ENCODE measurements around the gene HTRA2.

The HTRA2 gene

GRCh38 chr2:74550231-74550630 lies 20.5 kb downstream of the HTRA2 start:
- no peak for DNase-seq (ENCODE audit: low read depth)
- no peak for TF ChIP-seq CTCF (conservative IDR thresholded peaks at IDR 0.05; ENCODE audit: low read depth, low read length)
- H3K4me3 ChIP-seq (ENCODE audit: low read length): no peak overlapping the region

DNA sequence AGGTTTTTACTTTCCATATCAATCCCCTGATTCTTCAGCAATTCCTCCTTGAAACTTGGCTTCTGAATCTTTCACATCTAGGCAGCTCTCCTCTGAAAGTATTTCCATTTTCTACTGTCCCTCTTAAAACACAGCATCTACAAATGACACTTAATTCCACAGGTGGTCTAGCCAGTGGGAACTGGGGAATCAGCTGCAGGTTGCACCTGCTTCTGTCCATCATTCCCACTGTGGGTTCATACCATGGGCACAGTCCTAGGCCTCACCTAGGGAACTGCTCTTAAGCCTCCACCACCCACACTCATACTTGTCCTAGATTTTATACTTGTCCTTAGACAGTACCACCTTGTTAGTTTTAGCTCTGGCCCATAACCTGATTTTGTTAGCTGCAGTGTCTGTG lies 21.8 kb downstream of the HTRA2 start:
- no peak for TF ChIP-seq CTCF (conservative IDR thresholded peaks at IDR 0.05; ENCODE audit: low read depth, low read length)
- H3K4me3 ChIP-seq (ENCODE audit: low read length): no peak overlapping the region
- no peak for DNase-seq (ENCODE audit: low read depth)

- H3K4me3 ChIP-seq (ENCODE audit: low read length): no peak overlapping the region
- DNase-seq (ENCODE audit: low read depth): no peak
- TF ChIP-seq CTCF (conservative IDR thresholded peaks at IDR 0.05; ENCODE audit: low read depth, low read length): no peak
Measured at GRCh38 chr2:74551942-74552913, 22.5 kb downstream of the HTRA2 start.

GRCh38 chr2:74552914-74553811 lies 23.4 kb downstream of the HTRA2 start:
- no peak for TF ChIP-seq CTCF (conservative IDR thresholded peaks at IDR 0.05; ENCODE audit: low read depth, low read length)
- no peak for DNase-seq (ENCODE audit: low read depth)
- peak overlapping the region; percentile 94 for H3K4me3 ChIP-seq (ENCODE audit: low read length)

DNA sequence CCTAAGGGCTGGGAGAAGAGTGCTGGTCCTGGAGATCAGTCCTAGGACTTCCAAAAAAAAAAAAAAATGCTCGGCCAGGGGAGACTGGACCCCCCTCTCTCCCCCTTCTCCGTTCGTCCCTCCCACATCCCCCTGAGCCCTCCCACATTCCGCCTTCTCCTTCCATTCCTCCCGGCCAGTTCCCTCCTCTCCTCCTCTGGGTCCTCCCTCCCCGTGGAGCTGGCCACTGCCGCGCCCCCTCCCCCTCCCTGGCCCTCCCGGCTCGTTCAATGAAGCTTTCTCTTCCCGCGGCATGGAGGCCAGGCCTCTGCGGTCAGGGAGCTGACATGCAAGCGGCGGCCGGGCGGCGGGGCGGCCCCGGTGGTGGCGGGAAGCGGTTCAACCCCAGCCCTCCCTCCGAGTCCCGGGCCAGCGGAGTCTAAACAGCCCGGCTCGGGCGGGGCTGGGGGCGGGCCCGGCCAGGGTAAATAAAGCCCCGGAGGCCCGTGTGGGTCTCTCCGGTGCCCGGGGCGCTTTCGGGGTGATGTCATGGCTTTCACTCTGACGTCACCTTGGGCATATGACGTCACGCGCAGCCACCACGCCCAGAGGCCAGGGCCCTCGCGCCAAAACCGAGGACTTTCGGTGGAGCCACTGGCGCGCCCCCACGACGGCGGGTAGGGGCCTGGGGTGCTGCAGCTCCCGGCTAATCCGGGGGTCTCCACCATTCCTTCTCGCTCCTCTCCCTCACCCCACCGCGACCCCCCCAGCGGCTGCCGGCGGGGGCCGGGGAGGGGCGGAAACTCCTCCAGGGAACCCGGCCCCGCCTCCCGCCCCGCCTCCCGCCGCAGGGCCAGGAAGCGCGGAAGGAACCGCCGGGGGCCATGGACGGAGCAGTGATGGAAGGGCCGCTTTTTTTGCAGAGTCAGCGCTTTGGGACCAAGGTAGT lies 24.4 kb downstream of the HTRA2 start, which contains the start of the genes DOK1 and LOXL3:
Gene DOK1, plus strand, starts transcription at position 829 of the 928 bp plus-strand sequence. Its CDS starts 35 bp downstream, at position 864.
Gene LOXL3, minus strand, starts transcription at position 51 of the 928 bp plus-strand sequence. CDS start 1,308 bp downstream, outside the sequence.
- H3K4me3 ChIP-seq (ENCODE audit: low read length): peak within 1 kb of the TSS; percentile 94
- peak; percentile 53 for DNase-seq (ENCODE audit: low read depth)
- TF ChIP-seq CTCF (conservative IDR thresholded peaks at IDR 0.05; ENCODE audit: low read depth, low read length): no peak

All from retinal pigment epithelial cell (primary cell).